ENCODE measurements around the gene LOXL3.
"Not testable (repeated sequence)": the region's sequence is repeated elsewhere in the genome, so short reads cannot be mapped to it uniquely, and the experiment has no call there.

LOXL3 gene

GRCh38 chr2:74572178-74572925 lies 18.6 kb upstream of the LOXL3 start:
- no peak for DNase-seq

- peak; percentile 56 to 83 (median 71) for DNase-seq
These were observed 17.3 kb upstream of the LOXL3 start for GRCh38 chr2:74571058-74571457.

GRCh38 chr2:74569686-74570085 lies 15.9 kb upstream of the LOXL3 start:
- DNase-seq, result no peak

- DNase-seq, result peak in 3 of 4 experiments; percentile 41 to 57 (median 42)
These were observed 14.1 kb upstream of the LOXL3 start for GRCh38 chr2:74567881-74568280.

- peak in 2 of 4 experiments; percentile 67 to 70 for DNase-seq
These were observed 13.0 kb upstream of the LOXL3 start for GRCh38 chr2:74566754-74567085.

GRCh38 chr2:74566076-74566753 lies 12.5 kb upstream of the LOXL3 start:
- DNase-seq, result no peak

GRCh38 chr2:74564222-74564621 lies 10.5 kb upstream of the LOXL3 start:
- no peak for DNase-seq

GRCh38 chr2:74562126-74562775 lies 8.5 kb upstream of the LOXL3 start:
- DNase-seq, result no peak

GRCh38 chr2:74561022-74561421 lies 7.3 kb upstream of the LOXL3 start:
- DNase-seq, result not testable (repeated sequence)

GRCh38 chr2:74560591-74560990 lies 6.8 kb upstream of the LOXL3 start:
- DNase-seq, result peak in 1 of 4 experiments; percentile 25

GRCh38 chr2:74559912-74560311 lies 6.2 kb upstream of the LOXL3 start:
- DNase-seq, result no peak

GRCh38 chr2:74558284-74559230 lies 4.8 kb upstream of the LOXL3 start:
- no peak for DNase-seq

GRCh38 chr2:74556831-74557370 lies 3.2 kb upstream of the LOXL3 start:
- DNase-seq, result no peak

- DNase-seq, result peak in 1 of 4 experiments; percentile 27
These were observed 2.4 kb upstream of the LOXL3 start for GRCh38 chr2:74556159-74556558.

- peak; percentile 64 to 86 (median 83) for DNase-seq
These were observed 1.9 kb upstream of the LOXL3 start for GRCh38 chr2:74555610-74556103.

- DNase-seq, result peak; percentile 39 to 73 (median 57)
These were observed 1.2 kb upstream of the LOXL3 start for GRCh38 chr2:74554820-74555531.

GRCh38 chr2:74552914-74553811 lies 579 bp downstream of the LOXL3 start:
- DNase-seq, result no peak

- no peak for DNase-seq
These were observed 1.5 kb downstream of the LOXL3 start for GRCh38 chr2:74551942-74552913.

GRCh38 chr2:74551530-74551929 lies 2.2 kb downstream of the LOXL3 start:
- DNase-seq, result no peak
